Esophagus muscularis mucosa (tissue), 4 donors: ENCODE measurements around the gene USP15.

Experiments
- EP300 ChIP-seq: sonication (generic); formaldehyde crosslinking; IDR thresholded peaks from one replicate; pipeline ENCODE4 v1.6.1; 2017; ENCODE audit warnings: antibody characterized with exemption
- POLR2A ChIP-seq: fragments of 450-650 bp; IDR thresholded peaks from one replicate; pipeline ENCODE4 v1.6.1; 2017; ENCODE audit warnings: antibody characterized with exemption, moderate library complexity, mild to moderate bottlenecking, low read depth
- POLR2AphosphoS5 ChIP-seq, 2 donors: sonication (generic); formaldehyde crosslinking; IDR thresholded peaks; one replicate each; pipeline ENCODE4 v1.6.1; 2017; ENCODE audit warnings: antibody characterized with exemption in 2 of 2
- TF ChIP-seq, protein P1 (sequence below), 3 experiments: fragments of 200-600 bp in 2 of 3; fragments of 450-650 bp in 1 of 3; sonication (generic) in 2 of 3; IDR thresholded peaks; one replicate each; pipeline ENCODE4 v1.5.1; 2017 to 2019; ENCODE audit warnings: antibody characterized with exemption in 3 of 3, mild to moderate bottlenecking in 2 of 3, moderate library complexity in 1 of 3

DNA sequence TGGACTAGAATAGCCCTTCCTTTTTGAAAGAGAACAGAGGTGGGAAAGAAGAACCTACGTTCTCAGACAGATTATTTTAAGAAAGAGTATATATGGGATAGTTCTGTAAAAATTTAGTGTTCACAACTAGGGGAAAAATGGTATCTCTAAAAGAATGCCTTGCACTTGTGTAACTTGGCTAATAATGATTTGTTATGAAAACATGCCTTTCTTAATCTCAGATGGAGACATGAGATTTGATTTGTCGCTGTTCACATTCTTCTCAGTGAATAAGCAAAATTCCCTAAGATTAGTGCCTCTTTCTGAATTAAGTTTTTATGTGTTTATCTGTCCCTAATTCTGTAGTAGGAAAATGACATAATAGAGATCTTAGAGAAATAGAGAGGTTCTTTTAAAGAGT is 100.8 kb downstream of the USP15 start:
- TF ChIP-seq, protein P1, sequence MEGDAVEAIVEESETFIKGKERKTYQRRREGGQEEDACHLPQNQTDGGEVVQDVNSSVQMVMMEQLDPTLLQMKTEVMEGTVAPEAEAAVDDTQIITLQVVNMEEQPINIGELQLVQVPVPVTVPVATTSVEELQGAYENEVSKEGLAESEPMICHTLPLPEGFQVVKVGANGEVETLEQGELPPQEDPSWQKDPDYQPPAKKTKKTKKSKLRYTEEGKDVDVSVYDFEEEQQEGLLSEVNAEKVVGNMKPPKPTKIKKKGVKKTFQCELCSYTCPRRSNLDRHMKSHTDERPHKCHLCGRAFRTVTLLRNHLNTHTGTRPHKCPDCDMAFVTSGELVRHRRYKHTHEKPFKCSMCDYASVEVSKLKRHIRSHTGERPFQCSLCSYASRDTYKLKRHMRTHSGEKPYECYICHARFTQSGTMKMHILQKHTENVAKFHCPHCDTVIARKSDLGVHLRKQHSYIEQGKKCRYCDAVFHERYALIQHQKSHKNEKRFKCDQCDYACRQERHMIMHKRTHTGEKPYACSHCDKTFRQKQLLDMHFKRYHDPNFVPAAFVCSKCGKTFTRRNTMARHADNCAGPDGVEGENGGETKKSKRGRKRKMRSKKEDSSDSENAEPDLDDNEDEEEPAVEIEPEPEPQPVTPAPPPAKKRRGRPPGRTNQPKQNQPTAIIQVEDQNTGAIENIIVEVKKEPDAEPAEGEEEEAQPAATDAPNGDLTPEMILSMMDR (IDR thresholded peaks at IDR 0.05) = no peak
- TF ChIP-seq POLR2AphosphoS5 (IDR thresholded peaks at IDR 0.05) (no peak), POLR2A (no peak), EP300 (no peak)
